Measurements from ENCODE around the gene PATZ1.
"Not testable (repeated sequence)": the region's sequence is repeated elsewhere in the genome, so short reads cannot be mapped to it uniquely, and the experiment has no call there.

Gene PATZ1

DNA sequence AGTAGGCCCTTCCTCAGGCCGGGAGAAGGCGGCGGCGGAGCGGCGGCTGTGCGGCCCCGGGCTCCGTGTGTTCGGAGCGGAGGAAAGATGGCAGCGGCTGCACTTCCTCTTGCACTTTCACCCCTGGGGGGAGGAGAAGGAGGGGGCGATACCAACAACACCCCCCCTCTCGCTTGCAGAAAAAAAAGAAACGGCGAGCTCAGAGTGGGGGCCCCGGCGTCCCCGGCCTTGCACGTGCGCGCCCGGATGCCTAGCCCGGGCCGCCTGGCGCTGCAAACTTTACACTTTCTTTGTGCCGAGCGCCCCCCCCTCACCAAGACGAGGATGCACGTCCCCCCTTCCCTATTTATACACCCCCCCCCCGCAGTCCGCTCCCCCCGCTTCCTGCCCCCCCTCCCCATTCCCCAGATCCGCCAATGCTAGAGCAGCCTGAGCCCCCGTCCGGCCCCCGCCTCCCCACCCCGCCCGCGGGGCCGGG, at the start of gene PATZ1:
TSS of gene PATZ1 (minus strand) at position 92 of the 478 bp plus-strand sequence. CDS start 744 bp downstream, outside the sequence.
- peak within 1 kb of the TSS; percentile 89 for H3K4me3 Mint-ChIP-seq
- ATAC-seq (replicated peaks; ENCODE audit: extremely low read depth, poor library complexity, severe bottlenecking) (peak; percentile 62), DNase-seq (ENCODE audit: low spot score in 2 of 2) (peak; percentile 60 to 77)
- H3K4me1 Mint-ChIP-seq: peaks cover 45% of the 10 kb centered on the region
- H3K27me3 Mint-ChIP-seq: no peaks in the 10 kb centered on the region
- peaks cover 31% of the 10 kb centered on the region for H3K36me3 Mint-ChIP-seq (ENCODE audit: insufficient read depth)
- H3K9me3 Mint-ChIP-seq: no peaks in the 10 kb centered on the region
- H3K27ac Mint-ChIP-seq (ENCODE audit: low read depth): peak within 1 kb of the TSS; percentile 86

- no peaks in the 10 kb centered on the region for H3K27me3 Mint-ChIP-seq
- DNase-seq (ENCODE audit: low spot score in 2 of 2): no peak
- no peak overlapping the region for H3K4me3 Mint-ChIP-seq
- ATAC-seq (replicated peaks; ENCODE audit: extremely low read depth, poor library complexity, severe bottlenecking): no peak
- peaks cover 2% of the 10 kb centered on the region for H3K36me3 Mint-ChIP-seq (ENCODE audit: insufficient read depth)
- no peak overlapping the region for H3K27ac Mint-ChIP-seq (ENCODE audit: low read depth)
- peaks cover 5% of the 10 kb centered on the region for H3K9me3 Mint-ChIP-seq
- H3K4me1 Mint-ChIP-seq: no peaks in the 10 kb centered on the region
Observed at GRCh38 chr22:31394326-31394725, 48.2 kb upstream of the PATZ1 start.

DNA sequence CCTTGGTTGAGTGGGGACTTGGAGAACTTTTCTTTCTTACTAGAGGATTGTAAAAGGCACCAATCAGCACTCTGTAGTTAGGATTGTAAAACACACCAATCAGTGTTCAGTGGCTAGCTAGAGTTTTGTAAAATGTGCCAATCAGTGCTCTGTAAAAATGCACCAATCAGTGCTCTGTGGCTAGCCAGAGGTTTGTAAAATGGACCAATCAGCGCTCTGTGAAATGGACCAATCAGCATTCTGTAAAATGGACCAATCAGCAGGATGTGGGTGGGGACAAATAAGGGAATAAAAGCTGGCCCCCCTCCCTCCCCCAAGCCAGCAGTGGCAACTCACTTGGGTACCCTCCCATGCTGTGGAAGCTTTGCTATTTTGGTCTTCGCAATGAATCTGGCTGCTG, 47.7 kb upstream of the PATZ1 start:
- no peak for DNase-seq (ENCODE audit: low spot score in 2 of 2)

GRCh38 chr22:31378651-31379050, 32.5 kb upstream of the PATZ1 start:
- not testable (repeated sequence) for H3K27ac Mint-ChIP-seq (ENCODE audit: low read depth); H3K4me3 Mint-ChIP-seq; ATAC-seq (replicated peaks; ENCODE audit: extremely low read depth, poor library complexity, severe bottlenecking); H3K4me1 Mint-ChIP-seq; DNase-seq (ENCODE audit: low spot score in 2 of 2); H3K36me3 Mint-ChIP-seq (ENCODE audit: insufficient read depth); H3K27me3 Mint-ChIP-seq; H3K9me3 Mint-ChIP-seq

More for the DNA sequence above, 47.7 kb upstream of the PATZ1 start:
- ATAC-seq (replicated peaks; ENCODE audit: extremely low read depth, poor library complexity, severe bottlenecking): no peak
- no peaks in the 10 kb centered on the region for H3K4me1 Mint-ChIP-seq
- H3K4me3 Mint-ChIP-seq: no peak overlapping the region
- H3K36me3 Mint-ChIP-seq (ENCODE audit: insufficient read depth): peaks cover 1% of the 10 kb centered on the region
- no peaks in the 10 kb centered on the region for H3K27me3 Mint-ChIP-seq
- peaks cover 5% of the 10 kb centered on the region for H3K9me3 Mint-ChIP-seq
- H3K27ac Mint-ChIP-seq (ENCODE audit: low read depth): no peak overlapping the region

GRCh38 chr22:31378123-31378522, 32.0 kb upstream of the PATZ1 start:
- H3K27me3 Mint-ChIP-seq: no peaks in the 10 kb centered on the region
- H3K36me3 Mint-ChIP-seq (ENCODE audit: insufficient read depth): no peaks in the 10 kb centered on the region
- DNase-seq (ENCODE audit: low spot score in 2 of 2): no peak
- H3K27ac Mint-ChIP-seq (ENCODE audit: low read depth): no peak overlapping the region
- no peaks in the 10 kb centered on the region for H3K4me1 Mint-ChIP-seq
- H3K4me3 Mint-ChIP-seq: no peak overlapping the region
- no peaks in the 10 kb centered on the region for H3K9me3 Mint-ChIP-seq
- no peak for ATAC-seq (replicated peaks; ENCODE audit: extremely low read depth, poor library complexity, severe bottlenecking)

GRCh38 chr22:31377612-31378011, 31.5 kb upstream of the PATZ1 start:
- ATAC-seq (replicated peaks; ENCODE audit: extremely low read depth, poor library complexity, severe bottlenecking) (no peak), DNase-seq (ENCODE audit: low spot score in 2 of 2) (no peak)
- no peak overlapping the region for H3K4me3 Mint-ChIP-seq
- H3K9me3 Mint-ChIP-seq: no peaks in the 10 kb centered on the region
- no peak overlapping the region for H3K27ac Mint-ChIP-seq (ENCODE audit: low read depth)
- H3K27me3 Mint-ChIP-seq: no peaks in the 10 kb centered on the region
- no peaks in the 10 kb centered on the region for H3K36me3 Mint-ChIP-seq (ENCODE audit: insufficient read depth)
- no peaks in the 10 kb centered on the region for H3K4me1 Mint-ChIP-seq

- H3K9me3 Mint-ChIP-seq: no peaks in the 10 kb centered on the region
- no peaks in the 10 kb centered on the region for H3K27me3 Mint-ChIP-seq
- no peak overlapping the region for H3K27ac Mint-ChIP-seq (ENCODE audit: low read depth)
- ATAC-seq (replicated peaks; ENCODE audit: extremely low read depth, poor library complexity, severe bottlenecking): no peak
- DNase-seq (ENCODE audit: low spot score in 2 of 2): no peak
- H3K4me3 Mint-ChIP-seq: no peak overlapping the region
- H3K36me3 Mint-ChIP-seq (ENCODE audit: insufficient read depth): no peaks in the 10 kb centered on the region
- H3K4me1 Mint-ChIP-seq: no peaks in the 10 kb centered on the region
Observed at GRCh38 chr22:31367426-31367825, 21.3 kb upstream of the PATZ1 start.

- no peak overlapping the region for H3K4me3 Mint-ChIP-seq
- no peaks in the 10 kb centered on the region for H3K4me1 Mint-ChIP-seq
- DNase-seq (ENCODE audit: low spot score in 2 of 2) (no peak), ATAC-seq (replicated peaks; ENCODE audit: extremely low read depth, poor library complexity, severe bottlenecking) (no peak)
- no peaks in the 10 kb centered on the region for H3K9me3 Mint-ChIP-seq
- no peaks in the 10 kb centered on the region for H3K27me3 Mint-ChIP-seq
- H3K27ac Mint-ChIP-seq (ENCODE audit: low read depth): no peak overlapping the region
- no peaks in the 10 kb centered on the region for H3K36me3 Mint-ChIP-seq (ENCODE audit: insufficient read depth)
Observed at GRCh38 chr22:31363885-31364465, 17.8 kb upstream of the PATZ1 start.

- H3K4me1 Mint-ChIP-seq: no peaks in the 10 kb centered on the region
- H3K36me3 Mint-ChIP-seq (ENCODE audit: insufficient read depth): no peaks in the 10 kb centered on the region
- no peak overlapping the region for H3K4me3 Mint-ChIP-seq
- ATAC-seq (replicated peaks; ENCODE audit: extremely low read depth, poor library complexity, severe bottlenecking) (no peak), DNase-seq (ENCODE audit: low spot score in 2 of 2) (no peak)
- H3K9me3 Mint-ChIP-seq: no peaks in the 10 kb centered on the region
- no peak overlapping the region for H3K27ac Mint-ChIP-seq (ENCODE audit: low read depth)
- no peaks in the 10 kb centered on the region for H3K27me3 Mint-ChIP-seq
Observed at GRCh38 chr22:31361743-31362142, 15.6 kb upstream of the PATZ1 start.

GRCh38 chr22:31360029-31360428, 13.9 kb upstream of the PATZ1 start:
- H3K4me1 Mint-ChIP-seq: no peaks in the 10 kb centered on the region
- H3K9me3 Mint-ChIP-seq: no peaks in the 10 kb centered on the region
- H3K27me3 Mint-ChIP-seq: peaks cover 10% of the 10 kb centered on the region
- no peak overlapping the region for H3K4me3 Mint-ChIP-seq
- no peak overlapping the region for H3K27ac Mint-ChIP-seq (ENCODE audit: low read depth)
- H3K36me3 Mint-ChIP-seq (ENCODE audit: insufficient read depth): no peaks in the 10 kb centered on the region
- DNase-seq (ENCODE audit: low spot score in 2 of 2) (no peak), ATAC-seq (replicated peaks; ENCODE audit: extremely low read depth, poor library complexity, severe bottlenecking) (no peak)

GRCh38 chr22:31354515-31354914, 8.4 kb upstream of the PATZ1 start:
- DNase-seq (ENCODE audit: low spot score in 2 of 2): no peak
- Mint-ChIP-seq H3K27ac (ENCODE audit: low read depth) (no peak overlapping the region), H3K27me3 (peaks cover 24% of the 10 kb centered on the region), H3K9me3 (no peaks in the 10 kb centered on the region), H3K4me1 (no peaks in the 10 kb centered on the region), H3K36me3 (ENCODE audit: insufficient read depth) (no peaks in the 10 kb centered on the region), H3K4me3 (no peak overlapping the region)
- ATAC-seq (replicated peaks; ENCODE audit: extremely low read depth, poor library complexity, severe bottlenecking): no peak

- Mint-ChIP-seq H3K4me3 (no peak overlapping the region), H3K4me1 (peaks cover 3% of the 10 kb centered on the region), H3K36me3 (ENCODE audit: insufficient read depth) (peaks cover 7% of the 10 kb centered on the region)
Observed at GRCh38 chr22:31350410-31350863, 4.3 kb upstream of the PATZ1 start.

DNA sequence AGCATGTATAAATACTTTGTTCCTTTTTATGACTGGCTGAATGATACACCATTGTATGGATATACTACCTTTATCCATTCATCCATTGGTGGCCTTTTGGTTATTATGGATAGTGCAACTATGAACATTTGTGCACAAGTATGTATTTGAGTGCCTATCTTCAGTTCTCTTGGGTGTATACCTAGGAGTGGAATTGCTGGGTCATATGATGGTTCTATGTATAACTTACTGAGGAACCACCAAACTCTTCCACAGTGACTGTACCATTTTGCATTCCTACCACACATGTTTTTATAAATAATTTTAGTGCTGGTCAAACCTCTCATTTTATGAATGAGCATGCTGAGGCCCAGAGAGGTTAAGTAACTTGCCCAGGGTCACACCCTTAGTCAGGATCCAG, 3.8 kb upstream of the PATZ1 start:
- peaks cover 8% of the 10 kb centered on the region for H3K4me1 Mint-ChIP-seq
- no peaks in the 10 kb centered on the region for H3K9me3 Mint-ChIP-seq
- DNase-seq (ENCODE audit: low spot score in 2 of 2) (no peak), ATAC-seq (replicated peaks; ENCODE audit: extremely low read depth, poor library complexity, severe bottlenecking) (no peak)
- H3K27me3 Mint-ChIP-seq: peaks cover 14% of the 10 kb centered on the region
- peaks cover 11% of the 10 kb centered on the region for H3K36me3 Mint-ChIP-seq (ENCODE audit: insufficient read depth)
- H3K4me3 Mint-ChIP-seq: no peak overlapping the region
- no peak overlapping the region for H3K27ac Mint-ChIP-seq (ENCODE audit: low read depth)

More at GRCh38 chr22:31350410-31350863, 4.3 kb upstream of the PATZ1 start:
- peaks cover 14% of the 10 kb centered on the region for H3K27me3 Mint-ChIP-seq
- DNase-seq (ENCODE audit: low spot score in 2 of 2): no peak
- no peak overlapping the region for H3K27ac Mint-ChIP-seq (ENCODE audit: low read depth)
- H3K9me3 Mint-ChIP-seq: no peaks in the 10 kb centered on the region
- no peak for ATAC-seq (replicated peaks; ENCODE audit: extremely low read depth, poor library complexity, severe bottlenecking)
